A172 (cell line): ENCODE data around the gene ALG11. TPM values are rescaled to one million over a fixed set of nuclear protein-coding genes. Genes with fewer than 3 reads are reported as not detected.
A peak's percentile ranks its signal among the peaks of the same experiment; 100 is the strongest.
"Not testable (repeated sequence)": the region's sequence is repeated elsewhere in the genome, so short reads cannot be mapped to it uniquely, and the experiment has no call there.

Experiments used
- DNase-seq: peaks from one replicate; pipeline ENCODE4 v3.0.0-alpha.2; 2015; ENCODE audit warnings: low spot score
- total RNA-seq: library from RNA; depleted of rRNA; stranded (reverse); fragments of >200 nt; shearing (Covaris generic); gene quantifications from 2 replicates; pipeline ENCODE4 v1.2.3, GENCODE V29; 2014; rRNA removed

ALG11 gene
- total RNA-seq, 1 experiment from 2014 or later: 16.8 TPM

DNA sequence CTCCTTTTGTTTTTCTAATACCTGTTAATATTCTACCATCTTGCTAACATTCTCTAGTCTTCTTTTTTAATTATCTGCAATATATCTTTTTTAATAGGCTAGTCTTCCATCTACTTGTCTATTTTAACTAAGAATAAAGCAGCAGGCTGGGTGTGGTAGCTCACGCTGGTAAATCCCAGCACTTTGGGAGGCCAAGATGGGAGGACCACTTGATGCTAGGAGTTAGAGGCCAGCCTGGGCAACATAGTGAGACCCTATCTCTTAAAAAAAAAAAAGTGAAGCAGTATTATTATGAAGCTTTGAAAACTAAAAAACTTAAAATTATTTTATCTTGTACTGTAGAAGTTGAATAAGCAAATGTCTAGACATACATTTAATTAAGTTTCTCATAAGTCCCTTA, 15.6 kb downstream of the ALG11 start:
- DNase-seq: no peak

DNA sequence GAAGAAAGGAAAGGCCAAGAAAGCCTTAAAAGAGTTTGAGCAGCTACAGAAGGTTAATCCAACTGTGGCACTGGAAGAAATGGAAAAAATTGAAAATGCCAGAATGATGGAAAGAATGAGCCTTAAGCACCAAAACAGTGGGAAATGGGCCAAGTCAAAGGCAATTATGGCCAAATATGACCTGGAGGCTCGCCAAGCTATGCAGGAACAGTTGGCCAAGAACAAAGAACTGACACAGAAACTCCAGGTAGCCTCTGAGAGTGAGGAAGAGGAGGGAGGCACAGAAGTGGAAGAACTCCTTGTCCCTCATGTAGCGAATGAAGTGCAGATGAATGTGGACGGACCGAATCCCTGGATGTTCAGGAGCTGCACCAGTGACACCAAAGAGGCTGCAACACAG, 17.4 kb downstream of the ALG11 start:
- no peak for DNase-seq

DNA sequence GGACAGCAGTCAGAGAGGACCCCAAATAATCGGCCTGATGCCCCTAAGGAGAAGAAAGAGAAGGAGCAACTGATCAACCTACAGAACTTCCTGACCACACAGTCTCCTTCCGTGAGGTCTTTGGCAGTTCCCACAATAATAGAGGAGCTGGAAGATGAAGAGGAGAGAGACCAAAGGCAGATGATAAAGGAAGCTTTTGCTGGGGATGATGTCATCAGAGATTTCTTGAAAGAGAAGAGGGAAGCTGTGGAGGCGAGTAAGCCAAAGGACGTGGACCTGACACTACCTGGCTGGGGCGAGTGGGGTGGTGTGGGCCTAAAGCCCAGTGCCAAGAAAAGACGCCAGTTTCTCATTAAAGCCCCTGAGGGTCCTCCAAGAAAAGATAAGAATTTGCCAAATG, 18.2 kb downstream of the ALG11 start:
- DNase-seq: not testable (repeated sequence)

DNA sequence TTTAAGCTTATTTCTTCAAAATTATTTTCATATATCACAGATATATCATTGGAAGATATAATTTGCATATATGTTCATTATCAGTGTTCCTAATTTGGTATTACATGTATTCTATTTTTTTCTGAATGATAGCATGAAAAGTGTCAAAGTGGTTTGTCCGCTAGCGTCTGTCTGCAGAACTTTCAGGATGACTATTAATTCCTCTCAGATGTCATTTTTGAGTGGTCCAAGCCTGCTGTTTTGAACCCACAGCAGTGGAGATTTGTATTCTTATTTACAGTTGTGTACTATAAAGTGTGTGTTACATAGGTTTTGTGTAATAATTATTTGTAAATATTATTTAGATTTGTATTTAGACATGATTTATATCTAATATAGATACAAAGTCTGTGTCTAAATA, 20.8 kb downstream of the ALG11 start:
- DNase-seq: no peak

DNA sequence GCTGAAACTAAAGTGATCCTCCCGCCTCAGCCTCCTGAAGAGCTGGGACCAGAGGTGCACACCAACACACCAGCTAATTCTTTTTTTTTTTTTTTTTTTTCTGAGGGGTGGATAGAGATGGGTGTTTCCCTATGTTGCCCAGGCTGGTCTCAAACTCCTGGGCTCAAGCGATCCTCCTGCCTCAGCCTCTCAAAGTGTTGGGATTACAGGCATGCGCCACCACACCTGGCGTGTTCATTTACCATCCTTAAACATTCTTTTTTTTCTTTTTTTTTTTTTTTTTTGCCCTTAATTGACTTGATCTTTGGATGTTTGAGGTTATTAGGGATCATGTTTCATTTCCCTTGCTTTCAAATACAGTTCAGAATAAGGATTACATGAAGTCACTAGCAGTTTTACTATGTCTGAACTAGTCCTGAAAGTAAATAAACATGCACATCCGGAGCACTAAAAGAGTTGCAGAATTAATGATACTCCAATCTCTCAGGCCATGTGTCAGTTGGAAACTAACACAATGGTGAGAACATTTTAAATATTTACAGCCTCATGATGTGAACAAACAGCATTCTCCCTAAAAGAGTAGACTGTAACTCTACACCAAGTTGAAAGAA, 22.5 kb downstream of the ALG11 start:
- DNase-seq: no peak

DNA sequence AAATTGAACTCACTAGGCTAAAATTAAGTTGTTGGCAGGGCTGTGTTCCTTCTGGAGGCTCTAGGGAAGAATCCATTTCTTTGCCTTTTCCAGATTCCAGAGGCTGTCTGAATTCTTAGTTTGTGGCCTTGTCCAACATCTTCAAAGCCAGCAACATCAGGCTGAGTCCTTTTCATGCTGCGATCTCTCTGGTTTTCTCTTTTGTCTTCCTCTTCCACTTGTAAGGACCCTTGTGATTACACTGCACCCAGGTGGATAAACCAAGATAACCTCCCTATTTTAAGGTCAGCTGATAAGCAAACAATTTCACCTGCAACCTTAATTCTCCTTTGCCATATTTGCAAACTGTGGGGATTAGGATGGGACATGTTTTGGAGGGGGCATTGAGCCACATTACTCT, 23.8 kb downstream of the ALG11 start:
- DNase-seq: no peak

DNA sequence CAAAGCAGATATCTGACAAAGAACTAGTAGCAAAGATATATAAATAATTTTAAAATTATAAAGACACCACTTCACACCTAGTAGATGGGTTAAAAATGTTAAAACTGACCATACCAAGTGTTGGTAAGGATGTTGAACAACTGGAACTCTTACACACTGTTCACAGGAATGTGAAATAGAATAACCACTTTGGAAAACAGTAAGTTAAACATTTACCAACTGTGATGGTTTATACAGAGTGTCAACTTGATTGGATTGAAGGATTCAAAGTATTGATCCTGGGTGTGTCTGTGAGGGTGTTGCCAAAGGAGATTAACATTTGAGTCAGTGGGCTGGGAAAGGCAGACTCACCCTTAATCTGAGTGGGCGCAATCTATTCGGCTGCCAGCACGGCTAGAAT, 31.5 kb downstream of the ALG11 start:
- no peak for DNase-seq

DNA sequence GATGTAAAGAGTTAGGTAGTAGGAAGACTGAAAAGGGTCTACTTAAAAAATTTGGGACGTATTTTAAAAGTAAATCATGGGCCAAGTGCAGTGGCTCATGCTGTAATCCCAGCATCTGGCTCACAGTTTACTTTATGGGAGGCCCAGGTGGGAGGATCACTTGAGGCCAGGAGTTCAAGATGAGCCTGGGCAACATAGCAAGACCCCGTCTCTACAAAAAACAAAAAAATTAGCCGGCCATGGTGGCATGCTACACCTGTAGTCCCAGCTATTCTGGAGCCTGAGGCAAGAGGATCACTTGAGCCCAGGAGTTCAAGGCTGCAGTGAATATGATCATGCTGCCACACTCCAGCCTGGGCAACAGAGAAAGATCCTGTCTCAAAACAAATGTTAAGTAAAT, 35.3 kb downstream of the ALG11 start:
- no peak for DNase-seq

DNA sequence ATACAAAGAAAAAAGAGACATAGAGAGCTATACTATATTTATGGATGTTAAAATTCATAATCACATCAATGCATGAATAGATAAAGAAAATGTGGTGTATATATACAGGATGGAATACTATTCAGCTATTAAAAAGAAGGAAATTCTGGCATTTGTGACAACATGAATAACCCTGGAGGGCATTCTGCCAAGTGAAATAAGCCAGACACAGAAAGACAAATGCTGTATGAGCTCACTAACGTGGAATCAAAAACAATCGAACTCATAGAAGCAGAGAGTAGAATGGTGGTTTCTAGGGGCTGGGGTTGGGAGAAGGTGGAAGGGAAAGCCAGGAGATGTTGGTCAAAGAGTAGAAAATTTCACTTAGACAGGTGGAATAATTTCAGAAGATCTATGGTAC, 36.3 kb downstream of the ALG11 start:
- DNase-seq: no peak

DNA sequence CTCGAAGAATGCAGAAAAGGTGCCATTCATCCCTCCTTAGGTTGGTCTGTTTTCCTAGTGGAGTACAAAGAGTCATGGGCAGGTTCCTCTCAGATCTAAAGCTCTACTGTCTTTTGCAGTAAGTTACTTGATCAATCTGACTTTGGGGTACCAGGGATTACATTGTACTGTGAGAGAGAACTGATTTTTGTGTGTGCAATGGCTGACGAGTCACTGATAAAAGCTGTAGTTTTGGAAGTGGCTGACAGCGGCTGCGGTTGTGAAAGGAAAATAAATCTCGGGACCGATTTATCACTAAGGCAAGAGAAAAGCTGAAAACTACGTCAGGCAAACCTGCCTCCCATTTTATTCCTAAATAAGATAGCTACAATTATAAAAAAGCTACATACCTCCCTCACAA, 39.2 kb downstream of the ALG11 start:
- DNase-seq: no peak

DNA sequence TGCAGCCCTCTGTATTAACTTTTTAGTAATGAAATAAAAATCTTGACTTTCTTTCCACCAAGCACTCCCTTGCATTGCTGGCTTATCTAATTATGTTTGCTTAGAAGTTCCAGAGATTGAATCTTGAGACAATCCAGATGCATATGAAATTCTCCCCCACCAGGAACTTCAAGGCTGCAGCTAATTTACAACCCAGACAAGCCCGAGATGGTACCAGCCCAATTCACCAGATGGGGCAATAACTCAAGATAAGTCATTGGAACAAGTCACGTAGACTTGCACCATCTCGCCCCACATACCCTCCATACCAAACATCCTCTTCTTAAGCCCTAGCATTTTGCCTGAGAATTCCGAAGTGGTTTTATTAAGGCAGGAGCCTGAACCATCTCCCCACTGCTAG, 41.3 kb downstream of the ALG11 start:
- DNase-seq: no peak

DNA sequence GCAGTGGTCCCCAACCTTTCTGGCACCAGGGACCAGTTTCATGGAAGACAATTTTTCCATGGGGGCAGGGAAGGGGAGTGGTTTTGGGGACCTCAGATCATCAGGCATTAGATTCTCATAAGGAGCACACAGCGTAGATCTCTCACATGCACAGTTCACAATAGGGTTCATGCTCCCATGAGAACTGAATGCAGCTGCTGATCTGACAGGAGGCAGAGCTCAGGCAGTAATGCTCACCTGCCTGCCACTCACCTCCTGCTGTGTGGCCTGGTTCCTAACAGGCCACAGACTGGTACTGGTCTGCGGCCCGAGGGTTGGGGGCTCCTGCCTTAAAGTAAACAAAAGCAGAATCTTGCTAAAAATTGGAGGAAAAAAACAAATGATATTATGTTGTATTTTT, 48.9 kb downstream of the ALG11 start:
- not testable (repeated sequence) for DNase-seq

DNA sequence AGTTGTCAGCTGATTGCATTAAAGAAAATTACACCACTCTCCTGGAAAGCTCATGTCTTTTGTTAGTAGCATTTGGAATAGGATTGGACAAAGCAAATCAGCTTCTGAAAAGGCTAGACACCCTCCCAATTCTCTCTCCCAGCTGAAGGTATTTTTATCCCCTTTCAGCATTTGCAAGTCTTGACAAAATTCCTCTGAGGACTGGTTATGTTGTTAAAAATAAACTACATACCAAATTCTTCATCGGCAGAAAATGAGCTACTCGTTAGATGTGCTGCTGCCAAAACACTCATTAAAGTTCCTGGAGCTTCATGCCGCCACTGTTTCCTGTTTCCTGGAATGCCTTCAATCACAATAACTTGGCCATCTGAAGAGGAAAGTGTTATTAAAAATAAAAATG, 49.4 kb downstream of the ALG11 start:
- peak; percentile 14 for DNase-seq

DNA sequence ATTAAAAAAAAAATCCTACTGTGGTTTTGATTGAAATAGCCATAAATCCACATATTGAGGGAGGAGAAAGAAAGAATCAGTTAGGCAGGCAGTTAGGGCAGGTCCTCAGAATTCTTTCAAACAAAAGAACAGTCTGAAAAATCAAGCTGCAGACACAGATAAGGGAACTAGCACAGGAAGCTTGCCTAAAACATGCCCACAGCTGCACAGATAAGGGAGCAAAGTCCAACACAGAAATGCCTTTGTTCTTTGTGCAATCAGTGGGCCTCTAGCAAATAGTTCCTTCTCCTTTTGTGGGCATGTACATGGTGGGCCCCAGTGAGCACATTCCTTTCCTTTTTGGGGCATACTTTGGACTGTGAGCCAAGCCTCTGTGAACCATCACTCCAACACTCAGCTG, 55.0 kb downstream of the ALG11 start:
- DNase-seq: peak; percentile 3

DNA sequence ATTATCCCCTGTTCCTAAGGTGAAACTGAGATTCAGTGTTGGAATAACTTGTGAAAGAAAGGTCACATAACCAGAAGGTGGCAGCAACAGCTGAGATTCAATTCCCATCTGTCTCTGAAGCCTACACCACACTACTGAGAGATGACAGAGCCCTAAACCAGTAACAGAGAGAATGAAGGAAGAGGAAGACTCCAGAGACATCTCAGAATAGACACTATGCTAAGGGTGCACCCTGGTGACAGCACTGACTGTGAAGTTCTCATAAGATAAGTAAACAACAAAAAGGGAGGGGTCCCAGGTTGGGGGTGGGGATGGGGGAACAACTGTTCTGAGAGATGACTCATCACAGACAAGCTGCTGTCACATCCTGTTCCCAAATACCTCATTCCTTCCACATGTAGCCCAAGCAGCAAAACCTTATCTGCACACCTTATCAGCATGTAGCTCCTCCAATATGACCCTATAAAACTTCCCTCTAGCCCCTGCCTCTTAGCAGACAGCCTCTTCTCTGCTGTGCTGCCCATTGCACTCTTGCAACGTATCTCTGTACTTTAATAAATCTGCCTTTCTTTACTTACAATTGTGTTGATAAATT, 58.8 kb downstream of the ALG11 start:
- peak; percentile 44 for DNase-seq

Other genes starting within 250 kb of the ALG11 start
- gene DHRS12, start 208.2 kb upstream of the ALG11 start, total RNA-seq: 3.1 and 6.1 TPM in 2 replicates
- not detected in 2 replicates for gene TMEM272, start 167.2 kb upstream of the ALG11 start, total RNA-seq
- not detected in 2 replicates for gene CCDC70, start 150.4 kb upstream of the ALG11 start, total RNA-seq
- 2.0 and 2.3 TPM in 2 replicates for gene ATP7B, start 948 bp upstream of the ALG11 start, total RNA-seq
- 11.8 and 14.0 TPM in 2 replicates for gene UTP14C, start 12.3 kb downstream of the ALG11 start, total RNA-seq
- 0.10 TPM in 1 of 2 replicates, not detected in the other for gene NEK5, start 116.7 kb downstream of the ALG11 start, total RNA-seq
- gene NEK3, start 147.2 kb downstream of the ALG11 start, total RNA-seq: 3.3 and 11.4 TPM in 2 replicates